Medulla oblongata (tissue), 1 donor: ENCODE data around the gene NEUROD2.
A peak's percentile ranks its signal among the peaks of the same experiment; 100 is the strongest.

Experiments
- DNase-seq: peaks from one replicate; pipeline ENCODE4 v3.0.0-alpha.2; 2015; ENCODE audit errors: extremely low spot score

NEUROD2 gene

DNA sequence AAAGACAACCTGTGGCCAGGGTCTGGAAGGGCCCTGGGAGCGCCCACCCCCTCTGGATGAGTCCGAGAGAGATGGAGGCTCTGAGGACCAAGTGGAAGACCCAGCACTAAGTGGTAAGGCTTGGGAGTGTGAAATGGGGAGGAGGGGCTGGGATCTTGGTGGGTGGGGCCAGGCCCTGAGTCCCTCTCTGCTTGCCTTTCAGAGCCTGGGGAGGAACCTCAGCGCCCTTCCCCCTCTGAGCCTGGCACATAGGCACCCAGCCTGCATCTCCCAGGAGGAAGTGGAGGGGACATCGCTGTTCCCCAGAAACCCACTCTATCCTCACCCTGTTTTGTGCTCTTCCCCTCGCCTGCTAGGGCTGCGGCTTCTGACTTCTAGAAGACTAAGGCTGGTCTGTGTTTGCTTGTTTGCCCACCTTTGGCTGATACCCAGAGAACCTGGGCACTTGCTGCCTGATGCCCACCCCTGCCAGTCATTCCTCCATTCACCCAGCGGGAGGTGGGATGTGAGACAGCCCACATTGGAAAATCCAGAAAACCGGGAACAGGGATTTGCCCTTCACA is 28.0 kb upstream of the NEUROD2 start:
- DNase-seq: no peak

GRCh38 chr17:39634384-39634871 is 26.7 kb upstream of the NEUROD2 start:
- peak; percentile 80 for DNase-seq

GRCh38 chr17:39633570-39634183 is 26.0 kb upstream of the NEUROD2 start:
- no peak for DNase-seq

- peak; percentile 84 for DNase-seq
Measured at GRCh38 chr17:39632153-39632941, 24.6 kb upstream of the NEUROD2 start.

DNA sequence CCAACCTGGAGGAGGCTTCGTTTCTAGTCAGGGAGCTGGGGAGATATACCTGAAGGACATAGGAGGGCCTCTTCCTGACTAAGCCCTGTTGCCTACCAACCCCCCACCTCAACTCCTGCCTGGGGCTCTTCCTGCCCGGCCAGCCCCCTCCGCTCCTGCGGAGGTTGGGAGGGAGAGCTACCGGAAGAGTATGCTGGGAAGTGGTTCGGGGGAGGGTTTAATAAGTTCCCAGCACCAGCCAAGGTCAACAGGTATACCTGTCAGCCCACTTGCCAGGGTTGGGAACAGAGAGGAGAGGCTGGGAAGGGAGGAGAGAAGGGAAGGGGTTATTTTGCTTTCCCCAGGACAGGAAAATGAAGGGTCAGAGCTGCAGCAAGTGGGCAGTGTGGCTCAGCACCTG is 23.7 kb upstream of the NEUROD2 start:
- DNase-seq: no peak

DNA sequence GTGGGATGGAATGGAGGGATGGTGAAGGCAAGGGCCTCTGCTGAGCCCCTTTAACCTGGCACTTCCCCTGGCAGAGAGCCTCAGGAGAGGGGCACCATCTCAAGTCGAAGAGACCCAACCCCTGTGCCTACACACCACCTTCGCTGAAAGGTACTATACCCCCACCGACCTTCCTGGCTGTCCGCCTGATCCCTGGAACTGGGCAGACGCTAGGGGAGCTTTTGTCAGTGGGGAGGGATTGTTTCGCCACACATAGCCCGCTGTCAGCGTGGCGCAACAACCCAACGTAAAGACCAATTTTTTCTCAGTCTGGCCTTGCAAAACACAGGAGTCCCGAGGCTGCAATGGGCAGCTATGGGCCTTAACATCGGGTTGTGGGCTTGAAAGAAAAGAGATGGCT is 22.2 kb upstream of the NEUROD2 start:
- DNase-seq: no peak

DNA sequence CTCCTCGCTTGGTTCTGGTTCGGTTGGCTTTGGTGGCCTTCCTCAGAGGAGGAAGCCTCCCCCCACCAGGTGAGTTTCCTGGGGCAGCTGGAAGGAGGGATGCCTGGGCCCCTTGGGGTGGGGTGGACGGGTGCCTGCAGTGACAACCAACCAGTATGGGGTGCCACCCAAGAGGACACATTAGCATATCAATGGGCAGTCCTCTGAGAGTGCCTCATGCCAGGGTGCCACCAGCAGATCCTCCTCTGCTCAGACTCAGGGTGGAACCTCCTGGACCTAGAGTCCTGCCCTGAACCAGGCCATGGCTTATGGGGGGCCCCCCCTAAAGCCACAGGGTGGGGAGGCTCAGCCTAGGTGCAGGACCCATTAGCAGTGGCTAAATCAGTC is 21.8 kb upstream of the NEUROD2 start:
- no peak for DNase-seq

DNA sequence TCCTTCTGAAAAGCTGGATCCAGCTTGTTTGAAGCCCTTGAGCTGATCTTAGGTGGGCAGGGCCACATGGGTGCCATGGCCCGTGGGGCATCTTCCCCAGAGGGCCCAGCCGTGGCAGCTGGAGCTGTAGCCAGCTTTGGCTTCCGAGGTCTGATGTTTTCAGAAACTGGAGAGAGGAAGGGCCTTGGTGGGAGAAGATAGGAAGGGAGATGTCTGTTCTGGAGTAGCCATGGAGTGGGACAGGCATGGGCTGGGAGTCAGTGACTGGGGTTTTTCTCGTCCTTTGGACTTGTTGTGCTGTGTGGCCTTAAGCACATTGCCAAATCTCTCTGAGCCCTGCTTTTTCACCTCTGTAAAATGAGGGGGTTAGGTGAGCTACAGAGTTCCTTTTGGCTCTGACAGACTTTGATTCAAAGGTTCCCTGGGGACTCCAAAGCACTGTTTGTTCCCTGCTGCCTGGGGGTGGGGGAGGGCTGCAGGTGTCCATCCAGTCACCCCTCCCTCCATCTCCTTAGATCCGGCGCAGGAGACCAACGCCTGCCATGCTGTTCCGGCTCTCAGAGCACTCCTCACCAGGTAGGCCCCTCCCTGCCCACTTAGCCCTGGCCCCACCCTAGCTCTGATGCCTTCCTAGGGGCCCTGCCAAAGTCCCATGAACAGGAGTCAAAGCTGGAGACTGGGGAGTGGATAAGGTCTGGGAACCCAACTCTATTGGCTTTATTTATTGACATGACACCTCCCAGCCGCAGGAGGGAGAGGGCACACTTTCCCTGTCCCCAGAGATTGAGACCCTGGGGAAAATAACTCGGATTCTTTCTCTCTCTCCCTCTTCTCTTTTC is 21.2 kb upstream of the NEUROD2 start:
- no peak for DNase-seq

DNA sequence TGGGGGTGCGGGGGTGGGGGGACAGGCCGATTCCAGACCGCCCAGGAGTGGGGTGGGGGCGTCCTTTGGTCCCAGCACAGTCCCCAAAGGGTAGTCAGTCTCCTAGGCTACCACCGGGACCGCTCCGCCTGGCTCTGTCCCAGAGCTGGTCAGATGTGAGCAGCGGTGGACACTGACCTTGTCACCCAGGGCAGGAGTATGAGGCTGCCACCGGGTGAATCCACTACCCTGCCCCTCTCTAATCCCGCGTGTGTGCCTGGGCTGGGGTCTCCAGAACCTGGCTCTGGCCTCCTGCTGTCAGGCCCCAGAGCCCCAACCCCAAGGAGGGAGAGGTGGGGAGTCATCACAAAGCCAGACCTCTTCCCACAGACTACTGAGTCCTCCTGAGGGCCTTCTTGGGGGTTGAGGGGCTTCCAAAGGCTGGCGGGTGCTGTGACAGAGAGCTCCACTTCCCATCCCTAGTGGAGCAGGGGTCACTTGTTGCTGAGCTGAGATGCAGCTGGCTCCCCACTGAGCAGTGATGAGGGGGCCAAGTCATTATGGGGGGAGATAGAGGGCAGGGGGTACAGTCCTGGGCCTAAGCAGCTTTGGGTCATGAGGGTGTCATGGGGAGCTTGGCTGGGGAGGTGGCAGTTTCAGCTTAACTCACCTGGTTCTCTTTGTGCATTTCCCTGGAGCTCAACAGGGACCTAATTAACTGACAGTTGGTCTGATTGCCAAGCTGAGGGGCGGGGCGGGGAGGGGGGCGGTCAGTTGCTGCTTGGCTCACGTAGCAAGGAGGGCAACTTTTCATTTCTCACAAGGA is 20.2 kb upstream of the NEUROD2 start:
- DNase-seq: no peak

- no peak for DNase-seq
Measured at GRCh38 chr17:39627047-39627711, 19.5 kb upstream of the NEUROD2 start.

DNA sequence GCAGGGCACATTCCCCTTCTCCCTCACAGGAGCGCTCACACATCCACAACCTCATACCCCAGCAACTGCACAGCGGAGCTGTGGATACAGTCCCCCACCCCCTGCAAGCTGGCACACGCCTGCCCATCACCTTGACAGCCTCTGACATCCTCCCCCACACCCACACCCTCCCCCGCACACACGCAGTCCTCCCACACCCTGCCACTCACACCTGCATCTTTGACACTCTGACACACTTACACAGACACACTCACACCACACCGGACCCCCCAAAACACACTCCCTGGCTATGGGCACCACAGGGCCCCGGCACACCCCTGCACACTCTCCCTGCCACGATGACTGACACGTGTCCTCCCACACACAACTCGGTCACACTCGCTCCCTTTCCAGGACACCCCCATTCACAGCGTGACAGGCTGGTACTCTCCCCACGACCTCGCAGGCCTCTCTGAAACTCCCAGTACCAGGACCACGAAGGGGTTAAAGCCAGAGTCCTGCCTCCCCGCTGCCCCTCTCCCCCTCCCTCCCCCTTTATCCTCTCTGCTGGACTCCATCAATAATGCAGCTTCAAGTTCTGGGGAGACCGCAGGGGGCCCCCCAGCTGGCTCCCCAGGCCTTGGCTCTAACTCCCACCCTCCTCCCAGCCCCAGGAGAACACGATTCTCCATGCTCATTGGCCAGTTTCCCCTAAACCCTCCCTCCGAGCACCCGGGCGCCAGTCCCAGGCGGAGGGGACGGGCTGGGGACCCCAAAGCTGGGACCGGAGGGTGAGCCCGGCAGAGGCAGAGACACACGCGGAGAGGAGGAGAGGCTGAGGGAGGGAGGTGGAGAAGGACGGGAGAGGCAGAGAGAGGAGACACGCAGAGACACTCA is 18.7 kb upstream of the NEUROD2 start, which contains the start of gene PPP1R1B:
TSS of gene PPP1R1B (plus strand) at position 782 of the 876 bp plus-strand sequence. CDS start 441 bp downstream, outside the sequence.
- peak; percentile 56 for DNase-seq

- DNase-seq: no peak
Measured at GRCh38 chr17:39625198-39625785, 17.6 kb upstream of the NEUROD2 start.

DNA sequence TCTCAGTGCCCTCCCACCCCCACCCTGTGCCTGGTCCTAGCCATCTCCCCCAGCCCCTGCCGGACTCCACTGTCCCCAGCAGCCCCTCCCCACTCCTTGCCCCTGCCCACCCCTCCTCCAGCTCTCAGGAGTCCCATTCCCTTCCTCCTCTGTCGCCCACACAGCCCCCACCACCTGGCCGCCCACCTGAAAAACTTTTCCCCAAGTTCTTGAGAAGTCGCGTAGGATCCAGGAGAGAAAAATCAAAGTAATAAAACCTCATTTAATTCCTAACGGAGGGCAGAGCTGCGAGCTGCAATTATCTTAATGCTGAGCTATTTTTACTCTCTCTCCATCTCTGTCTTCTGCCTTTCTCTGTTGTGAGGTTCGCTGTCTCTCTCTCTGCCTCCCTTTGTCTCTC is 16.6 kb upstream of the NEUROD2 start:
- no peak for DNase-seq

DNA sequence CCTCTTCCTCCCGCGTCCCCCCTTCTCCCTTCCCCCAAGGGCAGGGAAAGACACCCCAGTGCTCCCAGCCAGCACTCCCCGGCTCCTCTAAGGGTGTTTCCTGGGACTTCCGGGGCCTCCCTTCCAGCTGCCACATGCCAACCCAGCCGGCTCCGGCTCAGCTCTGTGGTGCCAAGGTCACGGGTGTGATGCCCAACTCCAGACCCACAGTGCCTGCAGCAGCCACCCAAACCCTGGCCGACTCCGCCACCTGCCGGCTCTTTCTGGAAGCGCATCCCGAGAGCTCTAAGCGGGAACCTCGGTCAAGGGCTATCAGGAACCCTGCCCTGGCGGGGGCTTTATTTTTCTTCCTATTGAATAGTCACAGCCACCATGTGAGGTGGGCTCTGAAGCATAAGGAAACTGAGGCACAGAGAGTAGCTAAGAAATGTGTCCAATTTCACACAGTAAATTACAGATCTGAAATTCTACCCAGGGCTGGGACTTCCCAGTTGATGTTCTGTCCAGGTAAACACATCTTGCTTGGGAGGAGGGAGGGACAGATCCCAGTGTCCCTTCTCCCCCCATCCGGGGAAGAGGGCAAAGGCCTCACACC is 15.7 kb upstream of the NEUROD2 start:
- DNase-seq: peak; percentile 89

GRCh38 chr17:39622380-39623006 is 14.8 kb upstream of the NEUROD2 start:
- no peak for DNase-seq

- peak; percentile 93 for DNase-seq
Measured at GRCh38 chr17:39621523-39622379, 14.0 kb upstream of the NEUROD2 start.

- no peak for DNase-seq
Measured at GRCh38 chr17:39619786-39620101, 12.0 kb upstream of the NEUROD2 start.
